ENCODE data around the gene BHLHA9.

The BHLHA9 gene

DNA sequence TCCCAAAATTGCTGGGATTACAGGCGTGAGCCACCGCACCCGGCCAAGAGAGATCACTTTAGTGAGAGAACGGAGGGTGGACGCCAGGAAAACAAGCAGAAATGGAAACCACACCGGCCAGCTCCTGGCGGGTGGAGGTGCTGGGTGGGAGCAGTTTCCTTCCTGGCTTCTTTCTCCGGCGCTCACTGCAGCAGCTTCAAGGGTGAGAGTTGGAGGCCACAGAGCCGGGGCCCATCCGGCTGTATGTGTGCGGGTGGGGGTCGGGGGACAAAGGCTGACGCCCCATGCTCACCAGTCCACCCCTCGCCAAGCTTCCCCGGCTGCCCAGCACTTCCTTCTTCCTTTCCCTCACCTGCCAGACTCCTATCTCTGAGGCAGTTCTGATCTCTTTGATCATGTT, 13.5 kb upstream of the BHLHA9 start:
- DNase-seq = no peak

- no peak for DNase-seq
These were observed 10.0 kb upstream of the BHLHA9 start for GRCh38 chr17:1260086-1260769.

DNA sequence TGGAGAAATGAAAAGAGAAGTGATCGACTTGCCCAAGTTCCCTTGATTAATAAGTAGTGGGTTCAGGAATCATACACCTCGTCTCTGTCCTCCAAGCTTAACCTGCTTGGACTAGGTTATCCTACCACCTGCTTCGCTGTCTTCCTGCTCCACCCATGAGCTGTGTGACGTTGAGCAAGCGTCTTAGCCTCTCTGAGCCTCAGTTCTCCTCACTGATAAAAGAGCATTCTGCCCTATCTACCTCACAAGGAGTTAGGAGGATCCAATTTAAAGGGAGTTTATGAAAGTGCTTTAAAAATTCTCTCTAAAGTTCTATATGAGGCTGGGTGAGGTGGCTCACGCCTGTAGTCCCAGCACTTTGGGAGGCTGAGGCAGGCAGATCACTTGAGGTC, 9.5 kb upstream of the BHLHA9 start:
- no peak for DNase-seq

DNA sequence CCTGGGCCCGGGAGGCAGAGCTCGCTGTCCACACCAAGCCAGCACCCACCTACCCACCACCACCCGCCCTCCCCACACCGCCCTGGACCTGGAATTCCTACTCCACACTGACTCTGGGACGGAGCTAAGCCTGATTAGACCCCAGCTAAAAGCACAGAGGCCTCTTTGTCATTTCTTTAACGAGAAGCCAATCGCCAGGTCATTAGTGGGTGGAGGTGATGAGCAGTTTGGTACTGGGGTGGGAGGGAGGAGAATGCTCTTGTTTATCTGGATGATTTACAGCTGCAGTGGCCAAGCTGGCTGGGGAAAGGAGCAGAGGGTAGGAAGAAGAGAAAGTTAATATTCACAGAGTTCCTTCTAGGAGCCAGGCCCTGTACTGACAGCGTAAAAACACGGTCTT, 6.0 kb upstream of the BHLHA9 start:
- DNase-seq = no peak

DNA sequence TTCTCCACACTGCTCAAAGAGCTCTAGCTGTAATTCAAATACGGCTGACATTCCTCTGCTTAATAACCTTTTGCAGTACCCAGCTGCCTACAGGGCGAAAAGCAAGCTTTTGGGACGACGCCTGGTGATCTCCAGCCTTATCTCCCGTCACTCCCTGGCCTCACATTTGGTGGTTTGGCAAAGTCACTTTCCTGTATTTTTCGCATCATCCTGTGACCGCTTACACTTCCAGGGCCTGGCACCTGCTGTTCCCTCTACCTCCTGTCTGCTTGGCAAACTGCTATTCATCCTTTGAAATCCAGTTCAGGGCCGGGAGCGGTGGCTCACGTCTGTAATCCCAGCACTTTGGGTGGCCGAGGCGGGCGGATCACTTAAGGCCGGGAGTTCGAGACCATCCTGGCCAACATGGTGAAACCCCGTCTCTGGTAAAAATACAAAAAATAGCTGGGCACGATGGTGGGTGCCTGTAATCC, 2.7 kb upstream of the BHLHA9 start:
- no peak for DNase-seq

DNA sequence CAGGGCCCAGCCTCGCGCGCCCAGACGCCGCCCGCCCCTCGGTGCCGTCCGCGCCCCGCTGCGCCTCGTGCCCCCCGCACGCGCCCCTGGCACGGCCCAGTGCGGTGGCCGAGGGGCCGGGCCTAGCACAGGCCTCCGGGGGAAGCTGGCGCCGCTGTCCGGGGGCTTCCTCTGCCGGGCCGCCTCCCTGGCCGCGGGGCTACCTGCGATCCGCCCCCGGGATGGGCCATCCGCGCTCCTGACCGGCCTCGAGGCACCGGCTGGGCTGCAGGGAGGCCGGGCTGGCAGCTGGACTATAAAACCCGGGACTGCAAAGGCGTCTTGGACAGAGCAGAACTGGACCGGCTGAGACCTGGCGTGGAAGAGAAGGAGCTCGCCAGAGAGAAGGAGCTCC, 783 bp downstream of the BHLHA9 start:
- DNase-seq = no peak

- no peak for DNase-seq
These were observed 1.2 kb downstream of the BHLHA9 start for GRCh38 chr17:1271441-1271840.

DNA sequence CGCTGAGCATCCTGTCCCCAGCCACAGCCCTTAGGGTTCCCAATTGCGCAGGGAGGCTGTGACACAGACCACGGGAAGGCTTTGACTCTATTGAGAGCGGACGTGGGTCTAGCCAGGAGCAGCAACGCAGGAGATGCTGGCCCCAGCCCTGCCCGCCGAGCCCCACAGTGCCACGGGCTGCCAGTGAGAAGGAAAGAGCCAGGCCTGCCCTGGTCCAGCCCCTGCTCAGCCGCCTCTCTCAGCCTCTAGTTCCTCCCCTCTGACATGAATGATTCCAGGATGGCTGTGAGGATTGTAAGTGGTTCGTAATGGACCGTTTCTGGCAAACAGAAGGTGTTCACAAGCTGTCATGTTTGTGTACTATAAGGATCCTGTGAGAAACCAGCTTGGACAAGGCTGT, 2.5 kb downstream of the BHLHA9 start:
- DNase-seq = no peak

DNA sequence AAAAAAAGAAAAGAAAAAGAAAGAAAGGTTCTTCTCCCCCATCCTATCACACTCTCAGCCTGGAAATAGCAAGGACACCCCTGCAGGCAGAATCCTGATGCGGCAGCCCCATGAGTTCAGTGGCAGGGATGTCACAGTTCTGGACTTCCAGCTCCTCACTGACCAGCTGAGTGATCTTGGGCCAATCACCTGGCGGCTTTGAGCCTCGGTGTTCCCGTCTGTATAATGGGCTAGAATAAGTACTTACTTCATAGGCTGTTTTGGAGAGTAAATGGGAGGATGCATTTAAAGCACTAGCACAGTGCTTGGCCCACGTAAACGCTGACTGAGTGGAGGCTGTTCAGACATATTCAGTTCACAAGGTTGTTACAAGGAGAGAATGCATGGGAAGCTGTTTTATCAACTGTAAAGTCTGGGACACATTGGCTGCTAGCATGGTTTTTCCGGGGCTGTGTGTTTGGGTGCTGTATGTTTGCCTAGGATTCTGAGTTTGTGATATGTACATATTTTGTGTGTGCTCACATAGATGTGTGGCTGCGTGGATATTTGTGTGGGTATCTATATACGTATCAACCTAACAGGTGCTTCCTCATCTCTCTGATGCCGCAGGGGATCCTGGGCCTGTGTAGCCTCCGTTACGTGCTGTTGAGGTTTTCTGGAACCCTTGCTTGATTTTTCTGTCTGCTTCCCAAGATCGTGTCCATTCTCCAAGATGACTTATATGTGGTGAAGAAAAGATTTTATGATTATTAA, 3.4 kb downstream of the BHLHA9 start:
- no peak for DNase-seq

DNA sequence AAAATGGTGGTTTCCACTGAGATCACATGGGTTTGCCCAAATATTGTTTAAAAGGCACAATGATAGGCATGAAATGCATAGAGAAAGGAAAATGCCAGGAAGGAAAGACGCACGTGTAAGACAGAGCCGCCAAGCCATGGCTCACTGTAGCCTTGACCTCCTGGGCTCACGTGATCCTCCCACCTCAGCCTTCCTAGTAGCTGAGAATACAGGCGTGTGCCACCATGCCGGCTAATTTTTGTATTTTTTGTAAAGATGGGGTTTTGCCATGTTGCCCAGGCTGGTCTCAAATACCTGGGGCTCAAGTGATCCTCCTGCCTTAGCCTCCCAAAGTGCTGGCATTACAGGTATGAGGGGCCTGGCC, 4.0 kb downstream of the BHLHA9 start:
- no peak for DNase-seq

DNA sequence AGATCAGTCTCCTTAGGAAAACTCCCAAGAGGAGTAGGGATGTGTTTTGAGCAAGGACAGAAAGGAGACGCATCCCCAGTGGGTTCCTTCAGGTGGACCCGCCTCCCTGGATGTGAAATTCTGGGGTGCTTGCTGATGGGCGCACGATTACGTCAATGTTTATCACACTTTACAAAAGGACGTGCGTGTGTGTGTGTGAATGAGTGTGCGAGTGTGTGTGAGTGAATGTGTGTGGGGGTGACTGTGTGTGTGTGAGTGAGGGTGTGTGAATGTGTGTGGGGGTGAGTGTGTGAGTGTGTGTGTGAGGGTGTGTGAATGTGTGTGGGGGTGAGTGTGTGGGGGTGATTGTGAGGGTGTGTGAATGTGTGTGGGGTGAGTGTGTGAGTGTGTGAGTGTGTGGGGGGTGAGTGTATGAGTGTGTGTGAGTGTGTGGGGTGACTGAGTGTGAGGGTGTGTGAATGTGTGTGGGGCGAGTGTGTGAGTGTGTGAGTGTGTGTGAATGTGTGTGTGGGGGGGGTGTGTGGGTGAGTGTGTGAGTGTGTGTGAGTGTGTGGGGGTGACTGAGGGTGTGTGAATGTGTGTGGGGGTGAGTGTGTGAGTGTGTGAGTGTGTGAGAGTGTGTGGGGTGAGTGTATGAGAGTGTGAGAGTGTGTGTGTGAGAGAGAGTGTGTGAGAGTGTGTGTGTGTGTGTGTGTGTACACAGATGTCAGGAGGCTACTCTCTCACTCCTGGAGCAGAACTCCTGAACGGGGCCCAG, 5.1 kb downstream of the BHLHA9 start:
- DNase-seq = no peak

DNA sequence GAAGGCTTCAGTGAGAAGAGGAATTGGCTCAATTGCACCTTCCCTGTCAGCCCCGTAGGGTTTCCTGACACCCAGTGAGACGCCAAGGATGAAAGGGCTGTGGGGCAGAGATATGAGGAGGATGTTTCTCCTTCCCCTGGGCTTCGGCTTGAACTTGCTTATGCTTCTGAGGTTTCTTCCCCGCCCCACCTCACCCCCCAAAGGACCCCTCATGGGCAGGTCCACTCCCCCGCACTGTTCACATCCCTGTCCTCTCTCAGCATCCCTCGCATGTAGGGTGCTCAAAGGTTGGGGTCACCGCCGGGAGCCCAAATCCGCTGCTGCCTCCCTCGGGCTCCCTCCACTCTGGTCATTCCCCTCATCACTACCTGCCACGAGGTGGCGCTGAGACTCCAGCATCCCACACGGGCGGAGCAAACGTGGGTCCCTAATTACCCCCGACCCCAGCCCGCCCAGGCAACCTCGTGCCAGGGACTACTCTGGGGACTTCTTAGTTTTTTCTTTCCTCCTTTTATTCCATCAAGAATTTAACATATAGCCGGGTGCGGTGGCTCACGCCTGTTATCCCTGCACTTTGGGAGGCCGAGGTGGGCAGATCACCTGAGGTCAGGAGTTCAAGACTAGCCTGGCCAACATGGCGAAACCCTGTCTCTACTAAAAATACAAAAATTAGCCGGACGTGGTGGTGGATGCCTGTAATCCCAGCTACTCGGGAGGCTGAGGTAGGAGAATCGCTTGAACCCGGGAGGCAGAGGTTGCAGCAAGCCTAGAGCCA, 5.9 kb downstream of the BHLHA9 start:
- DNase-seq = no peak

GRCh38 chr17:1280652-1281051, 10.4 kb downstream of the BHLHA9 start:
- DNase-seq = no peak

GRCh38 chr17:1286379-1287106, 16.3 kb downstream of the BHLHA9 start:
- no peak for DNase-seq

DNA sequence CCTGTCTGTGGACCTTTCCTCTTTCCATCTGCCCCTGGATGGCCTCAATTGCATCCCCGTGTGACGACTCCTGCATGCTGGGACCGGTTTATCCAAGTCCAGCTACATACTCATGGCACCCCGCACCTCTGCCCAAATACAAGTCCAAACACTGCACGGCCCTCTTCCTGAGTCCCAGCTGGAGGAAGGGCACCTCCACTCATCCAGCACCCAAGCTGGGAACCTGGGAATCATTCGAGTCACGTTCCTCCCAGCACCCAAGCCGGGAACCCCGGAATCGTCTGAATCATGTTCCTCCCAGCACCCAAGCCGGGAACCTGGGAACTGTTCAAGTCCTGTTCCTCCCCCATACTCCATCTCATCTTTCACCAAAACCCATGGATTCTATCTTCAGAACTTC, 19.5 kb downstream of the BHLHA9 start:
- no peak for DNase-seq

GRCh38 chr17:1290676-1291075, 20.4 kb downstream of the BHLHA9 start:
- no peak for DNase-seq

GRCh38 chr17:1294157-1294717, 24.0 kb downstream of the BHLHA9 start:
- DNase-seq = no peak

GRCh38 chr17:1298606-1299005, 28.4 kb downstream of the BHLHA9 start:
- DNase-seq = no peak

- no peak for DNase-seq
These were observed 29.5 kb downstream of the BHLHA9 start for GRCh38 chr17:1299552-1300370.

DNA sequence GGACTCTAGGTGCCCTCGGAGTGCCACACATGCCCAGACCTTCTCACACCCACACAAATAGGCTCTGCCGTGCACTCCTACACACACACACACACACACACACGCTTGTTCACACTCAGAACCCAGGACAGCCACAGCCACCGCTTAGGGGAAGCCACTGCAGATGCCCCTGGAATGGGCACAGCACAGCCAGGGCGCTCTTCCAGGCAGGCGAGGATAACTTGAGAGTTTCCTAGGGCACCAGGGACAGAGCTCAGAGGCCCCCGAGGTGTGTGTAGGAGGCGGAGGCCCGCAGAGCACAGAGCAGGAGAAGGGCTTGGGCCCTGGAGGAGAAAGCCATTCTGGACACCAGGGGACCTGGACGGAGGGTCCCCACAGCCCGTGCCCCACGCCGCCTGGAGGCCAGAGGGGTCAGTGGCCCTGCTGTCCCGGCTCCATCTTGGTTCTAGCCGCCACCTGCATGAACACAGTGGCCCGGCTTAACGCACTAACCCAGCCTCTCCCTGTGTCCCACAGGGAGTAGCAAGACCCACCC, 30.2 kb downstream of the BHLHA9 start:
- DNase-seq = no peak

DNA sequence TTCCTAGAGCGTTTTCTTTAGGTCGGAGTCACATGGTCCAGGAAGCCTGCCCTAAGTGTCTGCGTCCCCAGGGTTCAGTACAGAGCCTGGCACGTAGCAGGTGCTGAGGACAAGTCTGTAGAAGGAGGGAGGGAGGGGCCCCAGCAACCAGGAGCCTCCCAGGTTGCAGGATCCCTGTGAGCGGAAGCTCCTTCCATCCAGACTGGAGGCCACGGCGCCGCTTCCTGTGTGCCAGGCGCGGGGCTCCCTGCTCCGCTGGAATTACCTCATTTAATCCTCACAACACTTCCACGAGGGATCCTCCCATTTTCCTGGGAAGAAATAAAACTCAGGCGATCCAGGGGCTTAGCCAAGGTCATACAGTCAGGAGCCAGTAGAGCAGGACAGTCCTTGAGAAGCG, 31.3 kb downstream of the BHLHA9 start:
- DNase-seq = no peak
